Loucy (cell line): Measurements from ENCODE around the gene AQP3.

Source experiments
- EZH2phosphoT487 ChIP-seq: fragments of 200-600 bp; IDR thresholded peaks from 2 replicates; pipeline ENCODE4 v1.6.1; 2018; ENCODE audit warnings: antibody characterized with exemption, mild to moderate bottlenecking, moderate library complexity, borderline replicate concordance
- TF ChIP-seq, protein P1 (sequence below): fragments of 200-600 bp; sonication (generic); conservative IDR thresholded peaks from 2 replicates; pipeline ENCODE4 v1.5.1; 2014; ENCODE audit warnings: mild to moderate bottlenecking, antibody characterized with exemption, low read length

DNA sequence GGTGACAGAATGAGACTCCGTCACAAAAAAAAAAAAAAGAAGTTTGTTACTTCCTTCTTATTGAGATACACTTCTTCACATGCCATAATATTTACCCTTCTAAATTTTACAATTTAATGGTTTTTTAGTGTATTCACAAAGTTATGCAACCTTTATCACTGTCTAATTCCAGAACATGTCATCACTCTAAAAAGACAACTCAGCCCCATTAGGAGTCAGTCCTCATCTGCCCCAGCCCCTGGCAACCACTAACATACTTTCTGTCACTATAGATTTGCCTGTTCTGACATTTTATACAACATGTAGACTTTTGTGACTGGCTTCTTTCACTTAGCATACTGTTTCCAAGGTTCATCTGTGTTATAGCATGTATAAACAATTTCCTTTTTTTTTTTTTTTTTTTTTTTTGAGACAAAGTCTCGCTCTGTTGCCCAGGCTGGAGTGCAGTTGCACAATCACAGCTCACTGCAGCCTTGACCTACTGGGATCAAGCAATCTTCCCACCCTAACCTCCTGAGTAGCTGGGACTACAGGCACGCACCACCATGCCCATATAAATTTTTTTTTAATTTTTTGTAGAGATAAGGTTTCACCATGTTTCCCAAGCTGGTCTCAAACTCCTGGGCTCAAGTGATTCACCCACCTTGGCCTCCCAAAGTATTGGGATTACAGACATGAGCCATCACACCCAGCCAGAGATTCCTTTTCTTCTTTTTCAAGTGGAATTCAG, 18.0 kb downstream of the AQP3 start:
- TF ChIP-seq, protein P1, sequence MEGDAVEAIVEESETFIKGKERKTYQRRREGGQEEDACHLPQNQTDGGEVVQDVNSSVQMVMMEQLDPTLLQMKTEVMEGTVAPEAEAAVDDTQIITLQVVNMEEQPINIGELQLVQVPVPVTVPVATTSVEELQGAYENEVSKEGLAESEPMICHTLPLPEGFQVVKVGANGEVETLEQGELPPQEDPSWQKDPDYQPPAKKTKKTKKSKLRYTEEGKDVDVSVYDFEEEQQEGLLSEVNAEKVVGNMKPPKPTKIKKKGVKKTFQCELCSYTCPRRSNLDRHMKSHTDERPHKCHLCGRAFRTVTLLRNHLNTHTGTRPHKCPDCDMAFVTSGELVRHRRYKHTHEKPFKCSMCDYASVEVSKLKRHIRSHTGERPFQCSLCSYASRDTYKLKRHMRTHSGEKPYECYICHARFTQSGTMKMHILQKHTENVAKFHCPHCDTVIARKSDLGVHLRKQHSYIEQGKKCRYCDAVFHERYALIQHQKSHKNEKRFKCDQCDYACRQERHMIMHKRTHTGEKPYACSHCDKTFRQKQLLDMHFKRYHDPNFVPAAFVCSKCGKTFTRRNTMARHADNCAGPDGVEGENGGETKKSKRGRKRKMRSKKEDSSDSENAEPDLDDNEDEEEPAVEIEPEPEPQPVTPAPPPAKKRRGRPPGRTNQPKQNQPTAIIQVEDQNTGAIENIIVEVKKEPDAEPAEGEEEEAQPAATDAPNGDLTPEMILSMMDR: no peak
- TF ChIP-seq EZH2phosphoT487: no peak
